CD14-positive monocyte (primary cell): Measurements from ENCODE around the gene CENPH. TPM values are rescaled to one million over a fixed set of nuclear protein-coding genes. Genes with fewer than 3 reads are reported as not detected.
A peak's percentile ranks its signal among the peaks of the same experiment; 100 is the strongest.
"Not testable (repeated sequence)": the region's sequence is repeated elsewhere in the genome, so short reads cannot be mapped to it uniquely, and the experiment has no call there.

Source experiments
- DNase-seq, 3 donors: peaks; one replicate each; pipeline ENCODE4 v3.0.0-alpha.2; 2011 to 2022
- H2AFZ ChIP-seq: 2 replicates; pipeline ENCODE4 v1.6.0; 2012; ENCODE audit warnings: mild to moderate bottlenecking, low read depth, low read length, inconsistent platforms; ENCODE audit not compliant: insufficient read depth, poor library complexity, severe bottlenecking
- H3K27ac ChIP-seq, 2 donors: 1 replicate in 1 of 2; 2 replicates in 1 of 2; pipeline ENCODE4 v1.5.1; 2012 to 2013; ENCODE audit warnings: low read length in 2 of 2, control low read depth in 1 of 2, inconsistent platforms in 1 of 2, low read depth in 1 of 2, mild to moderate bottlenecking in 1 of 2
- H3K27me3 ChIP-seq, 2 donors: one replicate each; pipeline versions ENCODE4 v1.6.0 to v1.6.1; 2011 to 2013; ENCODE audit warnings: low read length in 2 of 2; ENCODE audit not compliant: control insufficient read depth in 2 of 2, insufficient read depth in 2 of 2
- H3K36me3 ChIP-seq, 2 donors: replicated peaks in 1 of 2; 1 replicate in 1 of 2; 2 replicates in 1 of 2; pipeline versions ENCODE4 v1.5.1 to v1.6.1; 2012 to 2013; ENCODE audit warnings: low read length in 2 of 2, control low read depth in 1 of 2, inconsistent platforms in 1 of 2, mild to moderate bottlenecking in 1 of 2; ENCODE audit not compliant: insufficient read depth in 2 of 2, control insufficient read depth in 1 of 2
- H3K4me1 ChIP-seq, 2 donors: 1 replicate in 1 of 2; 2 replicates in 1 of 2; pipeline versions ENCODE4 v1.5.1 to v1.6.1; 2012 to 2013; ENCODE audit warnings: low read length in 2 of 2, control low read depth in 1 of 2, inconsistent platforms in 1 of 2, mild to moderate bottlenecking in 1 of 2, moderate library complexity in 1 of 2; ENCODE audit not compliant: insufficient read depth in 2 of 2, control insufficient read depth in 1 of 2
- H3K4me2 ChIP-seq: replicated peaks from 2 replicates; pipeline ENCODE3; 2012; ENCODE audit warnings: low read length, moderate library complexity, mild to moderate bottlenecking; ENCODE audit not compliant: poor library complexity, severe bottlenecking; ENCODE audit errors: extremely low read depth
- H3K4me3 ChIP-seq, 3 experiments: fragments of 200-600 bp in 1 of 3; sonication (generic) in 1 of 3; replicated peaks in 1 of 3; 1 replicate in 2 of 3; 2 replicates in 1 of 3; pipeline ENCODE4 v1.5.1; 2011 to 2013; ENCODE audit warnings: low read length in 3 of 3, mild to moderate bottlenecking in 3 of 3, control low read depth in 2 of 3, low read depth in 2 of 3, inconsistent platforms in 1 of 3, moderate library complexity in 1 of 3
- H3K79me2 ChIP-seq: 2 replicates; pipeline ENCODE4 v1.6.0; 2012; ENCODE audit warnings: mild to moderate bottlenecking, control low read depth, inconsistent platforms, low read length, moderate library complexity; ENCODE audit not compliant: insufficient read depth
- H3K9ac ChIP-seq: 2 replicates; pipeline ENCODE4 v1.6.0; 2017; ENCODE audit warnings: low read length, mild to moderate bottlenecking; ENCODE audit not compliant: insufficient read depth, poor library complexity, severe bottlenecking
- H3K9me3 ChIP-seq, 2 donors: replicated peaks in 1 of 2; 1 replicate in 1 of 2; 2 replicates in 1 of 2; pipeline versions ENCODE4 v1.5.1 to v1.6.1; 2012 to 2013; ENCODE audit warnings: low read length in 2 of 2, control low read depth in 1 of 2; ENCODE audit not compliant: control insufficient read depth in 1 of 2, insufficient read depth in 1 of 2
- H4K20me1 ChIP-seq: 2 replicates; pipeline ENCODE4 v1.6.0; 2012; ENCODE audit warnings: mild to moderate bottlenecking, low read length, control low read depth, moderate library complexity; ENCODE audit not compliant: insufficient read depth
- H3K27ac Mint-ChIP-seq, 7 donors: one replicate each; pipeline ENCODE4 v1.8.0; 2020; ENCODE audit warnings: mild to moderate bottlenecking in 7 of 7, mixed read lengths in 7 of 7, moderate library complexity in 6 of 7, inconsistent platforms in 2 of 7
- H3K27me3 Mint-ChIP-seq, 3 donors: one replicate each; pipeline ENCODE4 v1.8.0; 2021 to 2022; ENCODE audit warnings: low read depth in 3 of 3, mild to moderate bottlenecking in 3 of 3, mixed read lengths in 3 of 3, moderate library complexity in 3 of 3, inconsistent platforms in 1 of 3
- H3K36me3 Mint-ChIP-seq, 2 donors: one replicate each; pipeline ENCODE4 v1.8.0; 2020; ENCODE audit warnings: mixed read lengths in 2 of 2, inconsistent platforms in 1 of 2, mild to moderate bottlenecking in 1 of 2
- H3K4me1 Mint-ChIP-seq: one replicate; pipeline ENCODE4 v1.8.0; 2020; ENCODE audit warnings: mild to moderate bottlenecking, mixed read lengths
- H3K4me3 Mint-ChIP-seq, 2 donors: one replicate each; pipeline ENCODE4 v1.8.0; 2020; ENCODE audit warnings: mild to moderate bottlenecking in 2 of 2, mixed read lengths in 2 of 2, moderate library complexity in 1 of 2
- H3K9me3 Mint-ChIP-seq, 7 donors: one replicate each; pipeline ENCODE4 v1.8.0; 2020 to 2022; ENCODE audit warnings: mixed read lengths in 7 of 7, mild to moderate bottlenecking in 6 of 7, moderate library complexity in 6 of 7, inconsistent platforms in 2 of 7
- WGBS: methylation state at CpG from one replicate; pipeline ENCODE4 v1.1.5; 2013; ENCODE audit warnings: missing lambda C conversion rate; ENCODE audit not compliant: insufficient coverage; 5-methylcytosine and 5-hydroxymethylcytosine counted together
- intact Hi-C, 2 donors: fragments of 100-400 bp; cut with micrococcal nuclease; formaldehyde crosslinking; loops; one replicate each; pipeline versions ENCODE4 v1.15.0 to v1.15.1; 2023
- polyA plus RNA-seq, 3 donors: library from polyadenylated mRNA; depleted of rRNA in 1 of 3; unstranded in 2 of 3; stranded (reverse) in 1 of 3; fragments of 300-500 nt in 2 of 3; fragments of >200 nt in 1 of 3; fragmentation: Illumina TruSeq in 2 of 3; gene quantifications; 1 replicate in 2 of 3; 2 replicates in 1 of 3; pipeline ENCODE4 v1.2.3, GENCODE V29; 2012 to 2021
- TF ChIP-seq, protein P1 (sequence below): fragments of 200-600 bp; IDR thresholded peaks from one replicate; pipeline ENCODE4 v1.8.0; 2022; ENCODE audit warnings: antibody characterized with exemption, mild to moderate bottlenecking

The CENPH gene
- polyA plus RNA-seq, 3 donors = 0.57 to 0.73 (median 0.61) TPM

DNA sequence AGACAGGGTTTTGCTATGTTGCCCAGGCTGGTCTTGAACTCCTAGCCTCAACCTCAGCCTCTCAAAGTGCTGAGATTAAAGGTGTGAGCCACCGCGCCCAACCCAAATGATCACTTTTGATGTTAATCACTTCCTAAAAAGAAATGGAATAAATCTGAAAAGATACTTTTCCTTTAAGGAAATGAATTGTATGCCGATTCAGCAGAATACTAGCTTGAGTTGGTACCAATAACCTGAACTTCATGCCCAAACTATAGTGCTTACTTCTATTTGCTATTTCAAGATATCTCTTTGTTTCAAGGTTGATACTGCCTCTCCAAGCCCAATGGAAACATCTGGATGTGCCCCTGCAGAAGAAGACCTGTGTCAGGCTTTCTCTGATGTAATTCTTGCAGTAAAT, 18.4 kb upstream of the CENPH start:
- no peaks in the 10 kb centered on the region for H4K20me1 ChIP-seq
- no peaks in the 10 kb centered on the region for H3K9me3 ChIP-seq
- H3K4me3 Mint-ChIP-seq = no peak overlapping the region
- H3K4me1 ChIP-seq = peaks cover 21 to 30% of the 10 kb centered on the region in 2 donors
- no peaks in the 10 kb centered on the region for H3K9me3 Mint-ChIP-seq
- H3K36me3 Mint-ChIP-seq = peaks cover 38 to 61% of the 10 kb centered on the region in 2 donors
- no peak for DNase-seq
- 100% methylated on average over 1 of the region's 3 CpGs for WGBS
- TF ChIP-seq, protein P1, sequence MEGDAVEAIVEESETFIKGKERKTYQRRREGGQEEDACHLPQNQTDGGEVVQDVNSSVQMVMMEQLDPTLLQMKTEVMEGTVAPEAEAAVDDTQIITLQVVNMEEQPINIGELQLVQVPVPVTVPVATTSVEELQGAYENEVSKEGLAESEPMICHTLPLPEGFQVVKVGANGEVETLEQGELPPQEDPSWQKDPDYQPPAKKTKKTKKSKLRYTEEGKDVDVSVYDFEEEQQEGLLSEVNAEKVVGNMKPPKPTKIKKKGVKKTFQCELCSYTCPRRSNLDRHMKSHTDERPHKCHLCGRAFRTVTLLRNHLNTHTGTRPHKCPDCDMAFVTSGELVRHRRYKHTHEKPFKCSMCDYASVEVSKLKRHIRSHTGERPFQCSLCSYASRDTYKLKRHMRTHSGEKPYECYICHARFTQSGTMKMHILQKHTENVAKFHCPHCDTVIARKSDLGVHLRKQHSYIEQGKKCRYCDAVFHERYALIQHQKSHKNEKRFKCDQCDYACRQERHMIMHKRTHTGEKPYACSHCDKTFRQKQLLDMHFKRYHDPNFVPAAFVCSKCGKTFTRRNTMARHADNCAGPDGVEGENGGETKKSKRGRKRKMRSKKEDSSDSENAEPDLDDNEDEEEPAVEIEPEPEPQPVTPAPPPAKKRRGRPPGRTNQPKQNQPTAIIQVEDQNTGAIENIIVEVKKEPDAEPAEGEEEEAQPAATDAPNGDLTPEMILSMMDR = no peak
- H3K27ac ChIP-seq = peak overlapping the region in 1 of 2 donors; percentile 20
- H3K9ac ChIP-seq = no peak overlapping the region
- H3K4me2 ChIP-seq = no peak overlapping the region
- H3K27me3 Mint-ChIP-seq = peaks cover 0 to 2% (median 0%) of the 10 kb centered on the region in 3 donors
- no peaks in the 10 kb centered on the region for H3K27me3 ChIP-seq
- H3K36me3 ChIP-seq = peaks cover 37 to 55% of the 10 kb centered on the region in 2 donors
- peaks cover 30% of the 10 kb centered on the region for H3K4me1 Mint-ChIP-seq
- intact Hi-C loops = no loop called here
- H3K27ac Mint-ChIP-seq = peak overlapping the region in 1 of 7 donors; percentile 70
- peaks cover 61% of the 10 kb centered on the region for H3K79me2 ChIP-seq
- no peak overlapping the region for H2AFZ ChIP-seq
- H3K4me3 ChIP-seq = no peak overlapping the region

DNA sequence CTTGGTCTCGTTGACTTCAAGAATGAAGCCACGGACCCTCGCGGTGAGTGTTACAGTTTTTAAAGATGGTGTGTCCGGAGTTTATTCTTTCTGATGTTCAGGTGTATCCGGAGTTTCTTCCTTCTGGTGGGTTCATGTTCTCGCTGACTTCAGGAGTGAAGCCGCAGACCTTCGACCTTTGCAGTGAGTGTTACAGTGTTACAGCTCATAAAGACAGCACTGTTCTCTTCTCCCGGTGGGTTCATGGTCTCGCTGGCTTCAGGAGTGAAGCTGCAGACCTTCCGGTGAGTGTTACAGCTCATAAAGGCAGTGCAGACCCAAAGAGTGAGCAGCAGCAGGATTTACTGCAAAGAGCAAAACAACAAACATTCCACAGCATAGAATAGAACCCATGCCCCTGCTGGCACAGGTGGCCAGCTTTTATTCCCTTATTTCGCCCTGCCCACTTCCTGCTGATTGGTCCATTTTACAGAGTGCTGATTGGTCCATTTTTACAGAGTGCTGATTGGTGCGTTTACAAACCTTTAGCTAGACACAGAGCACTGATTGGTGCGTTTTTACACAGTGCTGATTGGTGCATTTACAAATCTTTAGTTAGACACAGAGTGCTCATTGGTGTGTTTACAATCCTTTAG, 7.6 kb upstream of the CENPH start:
- H3K4me3 Mint-ChIP-seq, H3K27me3 Mint-ChIP-seq, H3K4me1 Mint-ChIP-seq, H3K4me2 ChIP-seq, H4K20me1 ChIP-seq, intact Hi-C loops, H3K27ac Mint-ChIP-seq, H3K79me2 ChIP-seq, H3K4me3 ChIP-seq, H3K9ac ChIP-seq, DNase-seq, H2AFZ ChIP-seq, H3K27me3 ChIP-seq, H3K27ac ChIP-seq, H3K9me3 ChIP-seq, H3K4me1 ChIP-seq: not testable (repeated sequence)
- peaks cover 8 to 18% of the 10 kb centered on the region in 2 donors for H3K36me3 ChIP-seq
- WGBS = 95% methylated on average over 15 of the region's 15 CpGs
- H3K9me3 Mint-ChIP-seq = peaks cover 4 to 13% (median 6%) of the 10 kb centered on the region in 7 donors
- peaks cover 9 to 13% of the 10 kb centered on the region in 2 donors for H3K36me3 Mint-ChIP-seq
